Measurements from ENCODE around the gene C1orf116.

DNA sequence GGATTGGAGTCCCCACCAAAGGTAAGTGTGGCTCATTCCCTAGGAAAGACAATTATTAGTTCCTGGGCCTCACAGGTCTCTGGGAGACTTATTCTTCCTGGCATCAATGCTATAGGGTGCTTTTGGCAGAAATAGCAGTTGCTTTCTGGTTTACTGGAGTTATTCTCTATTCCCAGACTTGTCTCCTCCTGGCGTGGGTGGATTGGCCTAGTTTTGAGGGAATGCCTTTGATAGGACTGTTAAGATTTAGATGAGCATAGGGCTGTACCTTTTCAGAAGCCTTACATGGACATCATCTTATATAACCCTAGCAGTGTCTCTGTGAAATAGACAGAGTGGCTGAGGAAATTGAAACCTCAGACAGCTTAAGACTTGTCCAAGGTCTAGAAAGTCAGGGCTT lies 29.5 kb upstream of the C1orf116 start:
- no peak for TF ChIP-seq ZNF423 (tag by site-specific recombination; IDR thresholded peaks at IDR 0.05)
- TF ChIP-seq, protein P1, sequence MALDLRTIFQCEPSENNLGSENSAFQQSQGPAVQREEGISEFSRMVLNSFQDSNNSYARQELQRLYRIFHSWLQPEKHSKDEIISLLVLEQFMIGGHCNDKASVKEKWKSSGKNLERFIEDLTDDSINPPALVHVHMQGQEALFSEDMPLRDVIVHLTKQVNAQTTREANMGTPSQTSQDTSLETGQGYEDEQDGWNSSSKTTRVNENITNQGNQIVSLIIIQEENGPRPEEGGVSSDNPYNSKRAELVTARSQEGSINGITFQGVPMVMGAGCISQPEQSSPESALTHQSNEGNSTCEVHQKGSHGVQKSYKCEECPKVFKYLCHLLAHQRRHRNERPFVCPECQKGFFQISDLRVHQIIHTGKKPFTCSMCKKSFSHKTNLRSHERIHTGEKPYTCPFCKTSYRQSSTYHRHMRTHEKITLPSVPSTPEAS (tag by site-specific recombination; IDR thresholded peaks at IDR 0.05): no peak
- TF ChIP-seq ZNF843 (tag by site-specific recombination; IDR thresholded peaks at IDR 0.05): no peak

Data from HEK293 (cell line).